ENCODE results near the gene GALNS. TPM values are rescaled to one million over a fixed set of nuclear protein-coding genes. Genes with fewer than 3 reads are reported as not detected.
A peak's percentile ranks its signal among the peaks of the same experiment; 100 is the strongest.

Gene GALNS
- total RNA-seq, 1 experiment from 2014 or later, result 81.6 TPM

DNA sequence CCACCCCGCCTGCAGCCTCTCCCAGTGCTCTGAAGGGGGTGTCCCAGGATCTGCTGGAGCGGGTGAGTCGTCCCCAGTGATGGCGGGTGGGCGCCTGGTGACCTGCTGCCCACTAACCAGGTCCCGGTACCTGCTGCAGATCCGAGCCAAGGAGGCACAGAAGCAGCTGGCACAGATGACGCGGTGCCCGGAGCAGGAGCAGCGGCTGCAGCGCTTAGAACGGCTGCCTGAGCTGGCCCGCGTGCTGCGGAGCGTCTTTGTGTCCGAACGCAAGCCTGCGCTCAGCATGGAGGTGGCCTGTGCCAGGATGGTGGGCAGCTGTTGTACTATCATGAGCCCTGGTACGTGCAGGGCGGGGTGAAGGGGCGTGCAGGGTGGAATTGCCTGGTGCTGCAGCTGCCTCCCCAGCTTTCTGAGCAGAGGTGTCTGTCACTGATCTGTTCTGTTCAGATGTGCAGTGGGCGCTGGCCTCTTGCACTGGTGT lies 49.6 kb downstream of the GALNS start:
- Histone ChIP-seq H3K27ac (ENCODE audit: low read length) (peak overlapping the region; percentile 17; the same call in 1 of the 2 replicates), H3K27me3 (ENCODE audit: control insufficient read depth, insufficient read depth, low read length) (no peaks in the 10 kb centered on the region), H3K4me1 (ENCODE audit: control insufficient read depth, insufficient read depth, low read length) (peaks cover 21% of the 10 kb centered on the region), H3K36me3 (ENCODE audit: control insufficient read depth, insufficient read depth, low read length) (peaks cover 7% of the 10 kb centered on the region; the same call in 1 of the 2 replicates), H3K4me3 (ENCODE audit: low read depth in 2 of 2, low read length in 2 of 2) (no peak overlapping the region), H3K9me3 (ENCODE audit: control insufficient read depth, insufficient read depth, low read depth, low read length) (no peaks in the 10 kb centered on the region)
- intact Hi-C loops (cut with micrococcal nuclease; ENCODE audit: unreplicated experiment) (no loop called here), in situ Hi-C loops (cut with HindIII; ENCODE audit: low pct_unique_long_range_greater_than_20kb, low sequenced_read_pairs) (no loop called here)
- BruUV-seq (replicated peaks), result no TSS peak
- ChIA-PET CTCF (no interaction called here), POLR2A (no interaction called here)
- DNase-seq (ENCODE audit: low read depth, low spot score) (no peak), ATAC-seq (no peak)
- TF ChIP-seq TCF7L2 (IDR thresholded peaks at IDR 0.05; ENCODE audit: low read depth, low read length) (no peak), SIN3A (IDR thresholded peaks at IDR 0.05; ENCODE audit: borderline replicate concordance, insufficient read depth, low read depth, low read length) (no peak), POLR2AphosphoS5 (IDR thresholded peaks at IDR 0.05; ENCODE audit: low read depth, low read length) (no peak)
- TF ChIP-seq, protein P1, sequence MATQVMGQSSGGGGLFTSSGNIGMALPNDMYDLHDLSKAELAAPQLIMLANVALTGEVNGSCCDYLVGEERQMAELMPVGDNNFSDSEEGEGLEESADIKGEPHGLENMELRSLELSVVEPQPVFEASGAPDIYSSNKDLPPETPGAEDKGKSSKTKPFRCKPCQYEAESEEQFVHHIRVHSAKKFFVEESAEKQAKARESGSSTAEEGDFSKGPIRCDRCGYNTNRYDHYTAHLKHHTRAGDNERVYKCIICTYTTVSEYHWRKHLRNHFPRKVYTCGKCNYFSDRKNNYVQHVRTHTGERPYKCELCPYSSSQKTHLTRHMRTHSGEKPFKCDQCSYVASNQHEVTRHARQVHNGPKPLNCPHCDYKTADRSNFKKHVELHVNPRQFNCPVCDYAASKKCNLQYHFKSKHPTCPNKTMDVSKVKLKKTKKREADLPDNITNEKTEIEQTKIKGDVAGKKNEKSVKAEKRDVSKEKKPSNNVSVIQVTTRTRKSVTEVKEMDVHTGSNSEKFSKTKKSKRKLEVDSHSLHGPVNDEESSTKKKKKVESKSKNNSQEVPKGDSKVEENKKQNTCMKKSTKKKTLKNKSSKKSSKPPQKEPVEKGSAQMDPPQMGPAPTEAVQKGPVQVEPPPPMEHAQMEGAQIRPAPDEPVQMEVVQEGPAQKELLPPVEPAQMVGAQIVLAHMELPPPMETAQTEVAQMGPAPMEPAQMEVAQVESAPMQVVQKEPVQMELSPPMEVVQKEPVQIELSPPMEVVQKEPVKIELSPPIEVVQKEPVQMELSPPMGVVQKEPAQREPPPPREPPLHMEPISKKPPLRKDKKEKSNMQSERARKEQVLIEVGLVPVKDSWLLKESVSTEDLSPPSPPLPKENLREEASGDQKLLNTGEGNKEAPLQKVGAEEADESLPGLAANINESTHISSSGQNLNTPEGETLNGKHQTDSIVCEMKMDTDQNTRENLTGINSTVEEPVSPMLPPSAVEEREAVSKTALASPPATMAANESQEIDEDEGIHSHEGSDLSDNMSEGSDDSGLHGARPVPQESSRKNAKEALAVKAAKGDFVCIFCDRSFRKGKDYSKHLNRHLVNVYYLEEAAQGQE (IDR thresholded peaks at IDR 0.05; ENCODE audit: insufficient read depth in 1 of 2, low read depth in 2 of 2, low read length in 1 of 2), result no peak
- TF ChIP-seq, protein P2, sequence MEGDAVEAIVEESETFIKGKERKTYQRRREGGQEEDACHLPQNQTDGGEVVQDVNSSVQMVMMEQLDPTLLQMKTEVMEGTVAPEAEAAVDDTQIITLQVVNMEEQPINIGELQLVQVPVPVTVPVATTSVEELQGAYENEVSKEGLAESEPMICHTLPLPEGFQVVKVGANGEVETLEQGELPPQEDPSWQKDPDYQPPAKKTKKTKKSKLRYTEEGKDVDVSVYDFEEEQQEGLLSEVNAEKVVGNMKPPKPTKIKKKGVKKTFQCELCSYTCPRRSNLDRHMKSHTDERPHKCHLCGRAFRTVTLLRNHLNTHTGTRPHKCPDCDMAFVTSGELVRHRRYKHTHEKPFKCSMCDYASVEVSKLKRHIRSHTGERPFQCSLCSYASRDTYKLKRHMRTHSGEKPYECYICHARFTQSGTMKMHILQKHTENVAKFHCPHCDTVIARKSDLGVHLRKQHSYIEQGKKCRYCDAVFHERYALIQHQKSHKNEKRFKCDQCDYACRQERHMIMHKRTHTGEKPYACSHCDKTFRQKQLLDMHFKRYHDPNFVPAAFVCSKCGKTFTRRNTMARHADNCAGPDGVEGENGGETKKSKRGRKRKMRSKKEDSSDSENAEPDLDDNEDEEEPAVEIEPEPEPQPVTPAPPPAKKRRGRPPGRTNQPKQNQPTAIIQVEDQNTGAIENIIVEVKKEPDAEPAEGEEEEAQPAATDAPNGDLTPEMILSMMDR (IDR thresholded peaks at IDR 0.05), result no peak

DNA sequence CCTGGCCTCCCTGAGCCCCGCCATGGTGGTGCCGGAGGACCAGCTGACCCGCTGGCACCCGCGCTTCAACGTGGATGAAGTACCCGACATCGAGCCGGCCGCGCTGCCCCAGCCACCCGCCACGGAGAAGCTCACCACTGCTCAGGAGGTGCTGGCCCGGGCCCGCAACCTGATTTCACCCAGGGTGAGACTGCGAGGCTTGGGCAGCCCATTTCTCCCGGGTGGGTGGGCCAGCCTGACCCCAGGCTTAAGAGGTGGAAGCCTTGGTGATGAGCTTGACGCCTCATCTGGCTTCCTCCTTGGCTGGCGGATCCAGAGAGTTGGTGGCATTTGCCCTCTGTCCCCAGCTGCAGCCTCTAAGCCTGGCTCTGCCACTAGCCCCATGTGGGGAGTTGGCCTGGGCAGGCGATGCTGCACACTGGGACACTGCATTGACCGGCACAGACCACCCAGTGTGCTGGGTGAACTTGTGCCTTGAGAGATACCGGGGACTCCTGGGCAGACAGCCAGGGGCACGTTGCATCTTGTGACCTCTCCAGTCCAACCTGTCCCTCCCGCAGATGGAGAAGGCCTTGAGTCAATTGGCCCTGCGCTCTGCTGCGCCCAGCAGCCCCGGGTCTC lies 50.1 kb downstream of the GALNS start:
- no peak for ATAC-seq
- in situ Hi-C loops (cut with HindIII; ENCODE audit: low pct_unique_long_range_greater_than_20kb, low sequenced_read_pairs) (no loop called here), intact Hi-C loops (cut with micrococcal nuclease; ENCODE audit: unreplicated experiment) (no loop called here)
- ChIA-PET POLR2A (interaction anchor here (0.6 kb wide), 1 partner anchor 58 kb away, joined by 3 read pairs; no protein-coding TSS in a partner anchor), CTCF (no interaction called here)
- Histone ChIP-seq H3K27ac (ENCODE audit: low read length) (peak overlapping the region; percentile 17; the same call in 1 of the 2 replicates), H3K4me1 (ENCODE audit: control insufficient read depth, insufficient read depth, low read length) (peaks cover 21% of the 10 kb centered on the region), H3K27me3 (ENCODE audit: control insufficient read depth, insufficient read depth, low read length) (no peaks in the 10 kb centered on the region), H3K9me3 (ENCODE audit: control insufficient read depth, insufficient read depth, low read depth, low read length) (no peaks in the 10 kb centered on the region), H3K36me3 (ENCODE audit: control insufficient read depth, insufficient read depth, low read length) (peaks cover 7% of the 10 kb centered on the region; the same call in 1 of the 2 replicates), H3K4me3 (ENCODE audit: low read depth in 2 of 2, low read length in 2 of 2) (no peak overlapping the region)
- no peak for DNase-seq (ENCODE audit: low read depth, low spot score)
- no peak for TF ChIP-seq SIN3A (IDR thresholded peaks at IDR 0.05; ENCODE audit: borderline replicate concordance, insufficient read depth, low read depth, low read length)
- no peak for TF ChIP-seq POLR2AphosphoS5 (IDR thresholded peaks at IDR 0.05; ENCODE audit: low read depth, low read length)
- TF ChIP-seq TCF7L2 (IDR thresholded peaks at IDR 0.05; ENCODE audit: low read depth, low read length), result no peak
- no TSS peak for BruUV-seq (replicated peaks)

DNA sequence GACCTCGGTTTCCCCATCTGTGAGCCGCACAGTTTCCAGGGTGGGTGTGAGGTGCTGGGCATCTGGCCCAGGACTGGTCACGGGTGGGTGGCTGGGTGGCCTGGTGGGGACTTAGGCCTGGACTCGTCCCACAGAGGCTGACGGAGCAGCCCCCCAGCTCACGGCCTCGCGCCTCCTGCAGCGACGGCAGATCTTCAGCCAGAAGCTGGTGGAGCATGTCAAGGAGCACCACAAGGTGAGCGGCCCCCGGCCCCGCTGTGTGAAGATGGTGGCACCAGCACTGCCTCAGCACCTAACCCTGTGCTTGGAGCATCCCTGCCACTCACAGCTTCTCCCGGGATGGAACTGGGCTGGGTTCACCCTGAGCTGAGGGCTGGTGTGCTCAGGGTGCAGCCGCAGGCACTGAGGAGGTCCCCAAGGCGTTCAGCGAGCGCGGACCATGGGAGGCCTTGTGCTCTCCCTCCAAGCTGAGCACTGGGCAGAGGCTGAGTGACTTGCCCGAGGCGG lies 50.8 kb downstream of the GALNS start:
- ChIA-PET POLR2A (interaction anchor here (0.6 kb wide), 1 partner anchor 59 kb away, joined by 3 read pairs; no protein-coding TSS in a partner anchor), CTCF (no interaction called here)
- intact Hi-C loops (cut with micrococcal nuclease; ENCODE audit: unreplicated experiment), result no loop called here
- H3K4me3 ChIP-seq (ENCODE audit: low read depth in 2 of 2, low read length in 2 of 2), result no peak overlapping the region
- no peak for TF ChIP-seq TCF7L2 (IDR thresholded peaks at IDR 0.05; ENCODE audit: low read depth, low read length)
- H3K36me3 ChIP-seq (ENCODE audit: control insufficient read depth, insufficient read depth, low read length), result peaks cover 6% of the 10 kb centered on the region; the same call in 1 of the 2 replicates
- in situ Hi-C loops (cut with HindIII; ENCODE audit: low pct_unique_long_range_greater_than_20kb, low sequenced_read_pairs), result no loop called here
- H3K27ac ChIP-seq (ENCODE audit: low read length), result no peak overlapping the region; the same call in 1 of the 2 replicates
- no TSS peak for BruUV-seq (replicated peaks)
- peaks cover 21% of the 10 kb centered on the region for H3K4me1 ChIP-seq (ENCODE audit: control insufficient read depth, insufficient read depth, low read length)
- H3K9me3 ChIP-seq (ENCODE audit: control insufficient read depth, insufficient read depth, low read depth, low read length), result no peaks in the 10 kb centered on the region
- DNase-seq (ENCODE audit: low read depth, low spot score) (no peak), ATAC-seq (no peak)
- no peaks in the 10 kb centered on the region for H3K27me3 ChIP-seq (ENCODE audit: control insufficient read depth, insufficient read depth, low read length)

All from Panc1 (cell line).